ENCODE results near the gene PRR23E. TPM values are rescaled to one million over a fixed set of nuclear protein-coding genes. Genes with fewer than 3 reads are reported as not detected.

PRR23E gene
- total RNA-seq, 1 experiment from 2014 or later, result not detected

- Histone ChIP-seq H3K36me3 (ENCODE audit: low read depth) (no peaks in the 10 kb centered on the region), H3K4me2 (no peak overlapping the region), H3K27ac (no peak overlapping the region), H3F3A (ENCODE audit: insufficient read depth, low read depth) (no peaks in the 10 kb centered on the region), H3K9me3 (ENCODE audit: insufficient read depth, low read depth) (no peaks in the 10 kb centered on the region), H4K20me1 (ENCODE audit: insufficient read depth) (no peaks in the 10 kb centered on the region), H3K27me3 (ENCODE audit: insufficient read depth, low read depth) (0 out of 2 replicates have a peak, but pooled peaks cover 4% of the 10 kb centered on the region), H2AFZ (no peak overlapping the region), H3K9me2 (ENCODE audit: insufficient read depth) (no peaks in the 10 kb centered on the region), H3K4me1 (replicated peaks; ENCODE audit: insufficient read depth) (no peaks in the 10 kb centered on the region), H3K79me2 (ENCODE audit: low read depth) (no peaks in the 10 kb centered on the region), H3K4me3 (no peak overlapping the region)
- DNase-seq, result no peak
- ChIA-PET CTCF (no interaction called here), POLR2A (ENCODE audit: unreplicated experiment) (no interaction called here)
- no TSS peak for BruUV-seq (replicated peaks)
- TF ChIP-seq CTCF (conservative IDR thresholded peaks at IDR 0.05) (no peak), EZH2 (IDR thresholded peaks at IDR 0.05; ENCODE audit: low read depth) (no peak)
- intact Hi-C loops (cut with micrococcal nuclease; ENCODE audit: unreplicated experiment), result no loop called here
These were observed 10.1 kb downstream of the PRR23E start for GRCh38 chr3:127203024-127203423.

- Histone ChIP-seq H3K9me2 (ENCODE audit: insufficient read depth) (no peaks in the 10 kb centered on the region), H3K79me2 (ENCODE audit: low read depth) (no peaks in the 10 kb centered on the region), H3K27ac (no peak overlapping the region), H3F3A (ENCODE audit: insufficient read depth, low read depth) (no peaks in the 10 kb centered on the region), H3K27me3 (ENCODE audit: insufficient read depth, low read depth) (0 out of 2 replicates have a peak, but pooled peaks cover 2% of the 10 kb centered on the region), H2AFZ (no peak overlapping the region), H3K4me2 (no peak overlapping the region), H3K4me1 (replicated peaks; ENCODE audit: insufficient read depth) (no peaks in the 10 kb centered on the region), H3K9me3 (ENCODE audit: insufficient read depth, low read depth) (no peaks in the 10 kb centered on the region), H3K4me3 (no peak overlapping the region), H3K36me3 (ENCODE audit: low read depth) (no peaks in the 10 kb centered on the region), H4K20me1 (ENCODE audit: insufficient read depth) (no peaks in the 10 kb centered on the region)
- ChIA-PET POLR2A (ENCODE audit: unreplicated experiment) (no interaction called here), CTCF (no interaction called here)
- intact Hi-C loops (cut with micrococcal nuclease; ENCODE audit: unreplicated experiment), result no loop called here
- BruUV-seq (replicated peaks), result no TSS peak
- TF ChIP-seq CTCF (conservative IDR thresholded peaks at IDR 0.05) (no peak), EZH2 (IDR thresholded peaks at IDR 0.05; ENCODE audit: low read depth) (no peak)
- no peak for DNase-seq
These were observed 12.1 kb downstream of the PRR23E start for GRCh38 chr3:127204841-127205582.

GRCh38 chr3:127206154-127206553, 13.2 kb downstream of the PRR23E start:
- no peaks in the 10 kb centered on the region for H3K9me3 ChIP-seq (ENCODE audit: insufficient read depth, low read depth)
- H3K4me1 ChIP-seq (replicated peaks; ENCODE audit: insufficient read depth), result no peaks in the 10 kb centered on the region
- BruUV-seq (replicated peaks), result no TSS peak
- no peaks in the 10 kb centered on the region for H3K36me3 ChIP-seq (ENCODE audit: low read depth)
- intact Hi-C loops (cut with micrococcal nuclease; ENCODE audit: unreplicated experiment), result no loop called here
- H4K20me1 ChIP-seq (ENCODE audit: insufficient read depth), result no peaks in the 10 kb centered on the region
- no peaks in the 10 kb centered on the region for H3K27me3 ChIP-seq (ENCODE audit: insufficient read depth, low read depth)
- no peaks in the 10 kb centered on the region for H3K9me2 ChIP-seq (ENCODE audit: insufficient read depth)
- no peak overlapping the region for H3K4me2 ChIP-seq
- no peak for DNase-seq
- ChIA-PET POLR2A (ENCODE audit: unreplicated experiment) (no interaction called here), CTCF (no interaction called here)
- TF ChIP-seq CTCF (conservative IDR thresholded peaks at IDR 0.05), result no peak
- TF ChIP-seq EZH2 (IDR thresholded peaks at IDR 0.05; ENCODE audit: low read depth), result no peak
- no peak overlapping the region for H2AFZ ChIP-seq
- no peak overlapping the region for H3K4me3 ChIP-seq
- no peak overlapping the region for H3K27ac ChIP-seq
- no peaks in the 10 kb centered on the region for H3K79me2 ChIP-seq (ENCODE audit: low read depth)
- no peaks in the 10 kb centered on the region for H3F3A ChIP-seq (ENCODE audit: insufficient read depth, low read depth)
